ENCODE measurements around the gene HNF4A.

GRCh38 chr20:44450281-44450889, 94.9 kb downstream of the HNF4A start:
- TF ChIP-seq CTCF (IDR thresholded peaks at IDR 0.05) (no peak), POLR2A (IDR thresholded peaks at IDR 0.05) (no peak)

Measured in ovary (tissue), 3 donors.